HG02588 (cell line): Measurements from ENCODE around the gene MINDY4.

Experiments
- ATAC-seq: cut with Tn5 transposase; IDR thresholded peaks from one replicate; pipeline ENCODE4 v1.9.1; 2021; ENCODE audit warnings: mild to moderate bottlenecking, moderate library complexity; ENCODE audit not compliant: unreplicated experiment

MINDY4 gene

DNA sequence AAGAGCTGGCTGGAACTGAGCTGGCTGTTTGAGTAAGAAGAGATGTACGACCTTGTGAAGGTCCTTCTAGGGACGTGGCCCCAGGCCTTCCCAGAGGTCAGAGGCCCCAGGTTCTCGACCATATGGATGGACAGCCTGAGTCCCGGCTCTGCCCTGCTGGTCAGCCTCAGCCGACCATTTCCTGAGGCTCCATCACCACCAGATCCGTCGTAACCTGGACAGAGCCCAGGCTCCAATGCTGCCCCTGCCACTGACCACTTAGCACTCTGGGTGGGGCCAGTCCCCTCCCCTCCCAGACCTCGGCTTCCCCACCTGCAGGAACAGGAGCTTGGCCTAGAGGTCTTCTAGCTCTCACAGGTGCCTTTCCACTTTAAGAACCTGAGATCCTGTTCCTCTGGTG lies 29.9 kb upstream of the MINDY4 start:
- ATAC-seq = no peak

DNA sequence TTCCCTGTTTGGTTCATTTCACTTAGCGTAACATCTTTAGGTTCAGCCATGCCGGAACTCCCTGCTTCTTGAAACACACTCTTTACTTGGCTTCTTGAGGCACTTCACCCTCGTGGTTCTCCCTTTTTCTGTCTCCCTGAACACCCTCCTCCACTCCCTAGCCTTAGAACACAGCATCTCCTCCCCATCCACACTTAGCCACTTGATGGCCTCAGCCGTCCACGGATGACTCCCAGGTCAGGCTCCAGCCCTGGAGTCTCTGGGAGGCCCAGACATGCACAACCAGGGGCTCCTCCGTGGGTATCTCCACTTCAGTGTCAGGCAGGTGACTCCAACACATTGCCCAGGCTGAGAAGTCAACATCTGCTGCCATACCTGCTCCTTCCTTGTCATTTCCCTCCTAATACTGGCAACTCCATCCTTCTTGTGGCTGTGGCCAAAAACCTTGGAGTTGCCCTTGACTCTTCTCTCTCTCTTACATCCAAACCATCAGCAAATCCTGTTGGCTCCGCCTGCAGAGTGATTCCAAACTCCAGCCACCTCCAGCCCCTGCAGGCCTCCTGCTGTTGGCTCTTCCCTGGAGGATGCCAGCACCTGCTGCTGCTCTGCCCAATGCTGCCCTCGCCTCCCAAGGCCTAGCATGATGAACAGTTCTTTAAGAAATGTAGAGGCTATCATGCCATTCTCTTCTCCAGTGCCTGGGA lies 27.7 kb upstream of the MINDY4 start:
- ATAC-seq = no peak

DNA sequence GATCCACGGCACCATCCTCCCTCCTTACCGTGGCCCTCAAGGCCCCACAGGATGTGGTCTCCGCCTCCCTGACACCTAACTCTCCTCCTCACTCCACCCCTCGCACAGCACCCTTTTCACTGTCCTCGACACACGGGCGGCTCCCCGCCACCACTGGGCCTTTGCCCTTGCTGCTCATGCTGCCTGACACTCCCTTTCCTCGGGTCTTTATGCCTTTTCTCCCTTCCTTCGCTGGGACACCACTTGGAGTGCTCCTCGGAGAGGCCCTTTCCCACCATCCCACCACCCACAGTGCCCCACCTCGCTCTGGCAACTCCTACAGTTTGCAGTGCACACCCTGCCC lies 27.2 kb upstream of the MINDY4 start:
- ATAC-seq = no peak

DNA sequence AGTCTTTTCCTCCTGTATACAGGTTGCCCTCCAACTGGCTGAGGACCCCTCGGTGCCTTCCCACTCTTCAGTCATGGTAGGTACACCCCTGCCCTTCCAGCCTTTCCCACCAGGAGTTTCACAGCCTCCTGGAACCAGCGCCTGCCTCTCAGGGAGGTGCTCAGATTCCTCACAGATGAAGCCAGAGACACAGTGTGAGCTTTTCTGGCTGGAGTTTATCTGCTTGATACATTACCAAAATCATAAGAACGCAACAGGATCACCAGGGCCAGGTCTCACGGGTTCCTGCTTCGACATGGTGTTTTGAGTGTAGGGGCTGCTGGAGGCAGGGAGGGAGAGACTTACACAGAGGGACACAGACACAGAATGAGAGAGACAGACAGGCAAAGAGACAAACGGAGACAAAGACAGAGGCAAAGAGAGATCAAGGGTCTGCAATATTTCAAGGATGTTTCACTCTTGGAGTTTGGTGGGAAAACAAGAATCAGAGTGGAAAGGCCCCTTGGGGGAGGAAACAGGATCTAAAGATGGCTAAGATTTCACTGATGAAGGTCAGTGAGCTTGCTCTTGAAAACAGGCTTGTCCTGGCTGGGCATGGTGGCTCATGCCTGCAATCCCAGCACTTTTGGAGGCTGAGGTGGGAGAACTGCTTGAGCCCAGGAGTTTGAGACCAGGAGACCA lies 25.8 kb upstream of the MINDY4 start:
- no peak for ATAC-seq

DNA sequence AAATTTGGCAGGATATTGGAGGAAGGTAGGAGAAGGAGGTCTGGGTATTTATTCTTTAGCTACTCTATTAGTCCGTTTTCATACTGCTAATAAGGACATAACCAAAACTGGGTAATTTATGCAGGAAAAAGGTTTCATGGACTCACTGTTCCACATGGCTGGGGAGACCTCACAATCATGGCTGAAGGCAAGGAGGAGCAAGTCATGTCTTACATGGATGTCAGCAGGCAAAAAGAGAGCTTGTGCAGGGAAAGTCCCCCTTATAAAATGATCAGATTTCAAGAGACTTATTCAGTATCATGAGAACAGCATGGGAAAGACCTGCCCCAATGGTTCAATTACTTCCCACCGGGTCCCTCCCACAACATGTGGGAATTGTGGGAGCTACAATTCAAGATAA lies 21.2 kb upstream of the MINDY4 start:
- ATAC-seq = no peak

DNA sequence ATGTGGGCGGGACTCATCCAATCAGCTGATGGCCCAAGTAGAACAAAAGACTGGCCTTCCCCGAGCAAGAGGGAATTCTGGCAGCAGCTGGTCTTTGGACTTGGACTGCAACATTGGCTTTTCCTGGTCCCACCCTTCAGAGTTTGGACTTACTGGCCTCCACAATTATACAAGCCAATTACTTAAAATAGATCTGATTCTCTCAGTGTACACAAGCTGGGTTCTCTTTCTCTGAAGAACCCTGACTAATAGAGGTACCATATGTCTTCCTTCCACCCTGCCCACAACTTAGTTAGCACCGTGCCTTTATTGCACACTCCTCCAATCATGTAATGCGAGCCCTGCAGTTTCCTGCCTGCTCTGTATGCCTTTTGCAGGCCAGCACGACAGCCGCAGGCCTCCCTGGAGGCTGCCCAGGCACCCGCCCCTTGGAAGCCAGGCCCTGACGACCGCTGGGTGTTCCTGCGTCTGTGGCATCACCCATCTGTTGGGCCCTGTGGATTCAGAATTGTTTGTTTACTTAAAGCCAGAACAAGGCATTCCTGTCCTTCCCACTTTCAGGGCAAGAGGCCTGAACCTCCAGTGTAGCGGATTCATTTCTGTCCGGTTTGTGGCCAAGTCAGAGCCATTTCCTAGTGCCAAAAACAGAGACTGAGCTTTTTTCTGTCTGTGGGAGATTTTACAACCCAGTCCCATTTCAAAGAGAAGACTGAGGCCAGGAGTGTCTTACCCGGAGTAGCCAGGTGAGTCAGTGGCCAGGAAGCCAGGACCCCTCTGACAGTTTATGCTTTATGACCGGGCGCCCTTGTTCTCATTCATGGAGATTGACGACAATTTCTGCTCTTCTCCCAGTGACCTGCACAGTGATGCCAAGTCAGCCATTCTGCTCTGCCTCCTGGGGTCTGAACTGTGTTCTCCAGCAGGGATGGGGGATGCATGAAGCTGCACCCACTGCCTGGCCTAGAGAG lies 20.2 kb upstream of the MINDY4 start:
- ATAC-seq = no peak

DNA sequence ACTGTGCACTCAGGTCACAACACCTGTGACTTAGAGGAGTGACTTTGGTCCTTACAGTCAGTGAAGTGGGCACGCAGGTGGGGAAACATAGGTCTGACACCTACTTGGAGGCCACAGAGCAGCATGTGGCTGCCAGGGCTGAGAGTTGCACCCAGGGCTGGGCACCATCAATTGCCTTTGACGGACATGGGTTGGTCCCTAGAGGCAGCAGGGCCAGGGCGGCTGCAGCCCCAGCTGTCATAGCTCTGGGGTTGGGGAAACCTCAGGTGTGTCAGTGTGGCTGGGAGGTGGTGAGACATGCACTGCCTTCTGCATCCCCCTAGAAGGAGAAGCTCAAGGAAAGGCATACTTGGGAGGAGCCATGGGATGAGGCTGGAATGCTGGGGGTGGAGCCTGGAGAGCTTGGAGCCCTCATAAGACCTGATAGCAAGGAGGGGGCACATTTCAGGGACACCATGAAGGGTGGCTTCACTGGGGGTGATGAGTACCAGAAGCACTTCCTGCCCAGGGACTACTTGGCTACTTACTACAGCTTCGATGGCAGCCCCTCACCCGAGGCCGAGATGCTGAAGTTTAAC lies 19.4 kb upstream of the MINDY4 start, which contains the start of gene INMT:
INMT (plus strand) TSS at position 440 of the 578 bp plus-strand sequence; CDS start at position 456, 16 bp downstream.
- ATAC-seq = no peak

DNA sequence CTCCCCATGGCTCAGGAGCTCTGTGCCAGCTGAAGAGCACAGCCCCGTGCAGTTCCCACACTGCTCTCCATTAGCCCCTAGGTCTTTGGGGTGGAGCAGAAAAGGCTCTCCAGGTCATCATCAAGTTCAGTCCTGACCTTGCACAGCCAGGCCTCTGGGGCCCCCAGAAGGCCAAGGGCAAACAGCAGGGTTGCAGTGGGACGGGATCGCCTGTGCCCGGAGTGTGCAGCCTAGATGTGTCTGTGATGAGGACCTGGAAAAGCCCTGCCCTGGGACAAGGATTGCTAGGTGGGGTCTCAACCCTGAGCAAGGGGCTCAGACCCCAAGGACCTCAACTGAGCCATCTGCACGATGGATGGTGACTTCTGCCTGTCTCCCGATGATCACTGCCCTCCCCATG lies 18.7 kb upstream of the MINDY4 start:
- ATAC-seq = no peak

DNA sequence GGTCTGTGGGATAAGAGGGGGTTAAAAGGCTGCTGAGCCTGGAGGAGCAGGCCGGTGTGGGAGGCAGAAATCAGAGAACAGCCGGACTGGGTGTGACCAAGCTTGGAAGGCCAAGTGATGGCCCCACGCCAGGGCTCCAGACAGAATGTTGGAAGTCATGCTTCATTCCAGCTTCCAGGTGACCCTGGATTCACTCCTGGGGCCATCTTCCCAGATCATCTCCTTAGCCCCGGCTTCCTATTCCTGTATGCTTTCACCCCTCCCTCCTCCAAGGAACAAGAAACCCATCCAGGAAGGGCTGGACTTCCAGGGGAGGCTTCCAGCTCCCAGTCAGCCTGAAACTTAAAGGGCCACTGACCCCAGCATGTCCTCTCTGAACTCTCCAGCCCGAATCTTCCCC lies 18.2 kb upstream of the MINDY4 start:
- ATAC-seq = no peak

DNA sequence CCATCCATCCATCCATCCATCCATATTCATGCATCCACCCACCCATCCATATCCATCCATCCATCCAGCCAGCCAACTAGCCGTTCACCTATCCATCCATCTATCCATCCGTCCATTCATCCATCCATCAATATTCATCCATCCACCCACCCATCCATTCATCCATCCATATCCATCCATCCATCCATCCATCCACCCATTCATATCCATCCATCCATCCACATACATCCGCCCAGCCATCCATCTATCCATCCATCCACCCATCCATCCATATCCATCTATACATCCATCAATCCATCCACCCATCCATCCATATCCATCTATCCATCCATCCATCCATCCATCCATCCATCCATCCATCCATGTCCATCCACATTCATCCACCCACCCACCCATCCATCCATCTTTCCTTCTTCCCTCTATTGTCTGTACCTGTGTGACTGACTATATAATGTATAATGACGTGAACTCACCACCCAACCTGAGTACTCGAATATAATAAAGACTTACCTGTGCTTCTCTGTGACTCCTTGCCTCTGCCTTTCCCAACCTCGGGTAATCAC lies 16.8 kb upstream of the MINDY4 start:
- ATAC-seq = no peak

DNA sequence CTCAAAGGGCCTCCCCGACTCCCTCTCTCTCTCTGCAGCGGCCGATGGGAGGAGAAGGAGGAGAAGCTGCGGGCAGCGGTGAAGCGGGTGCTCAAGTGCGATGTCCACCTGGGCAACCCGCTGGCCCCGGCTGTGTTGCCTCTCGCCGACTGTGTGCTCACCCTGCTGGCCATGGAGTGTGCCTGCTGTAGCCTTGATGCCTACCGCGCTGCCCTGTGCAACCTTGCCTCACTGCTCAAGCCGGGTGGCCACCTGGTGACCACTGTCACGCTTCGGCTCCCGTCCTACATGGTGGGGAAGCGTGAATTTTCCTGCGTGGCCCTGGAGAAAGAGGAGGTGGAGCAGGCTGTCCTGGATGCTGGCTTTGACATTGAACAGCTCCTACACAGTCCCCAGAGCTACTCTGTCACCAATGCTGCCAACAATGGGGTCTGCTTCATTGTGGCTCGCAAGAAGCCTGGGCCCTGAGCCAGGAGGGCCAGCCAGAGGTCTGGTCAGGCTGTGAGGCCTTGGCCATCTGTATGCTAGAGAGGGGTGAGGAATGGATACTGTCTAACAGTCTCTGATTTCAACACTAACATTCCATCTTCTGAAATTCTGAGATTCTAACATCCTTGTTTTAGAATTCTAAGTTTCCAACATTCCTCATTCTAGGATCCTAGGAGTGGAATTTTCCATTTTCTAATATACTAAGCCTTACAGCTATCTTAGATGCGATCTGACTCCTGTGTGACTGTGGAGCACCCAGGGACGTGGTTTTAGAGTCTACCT lies 15.6 kb upstream of the MINDY4 start:
- ATAC-seq = no peak

DNA sequence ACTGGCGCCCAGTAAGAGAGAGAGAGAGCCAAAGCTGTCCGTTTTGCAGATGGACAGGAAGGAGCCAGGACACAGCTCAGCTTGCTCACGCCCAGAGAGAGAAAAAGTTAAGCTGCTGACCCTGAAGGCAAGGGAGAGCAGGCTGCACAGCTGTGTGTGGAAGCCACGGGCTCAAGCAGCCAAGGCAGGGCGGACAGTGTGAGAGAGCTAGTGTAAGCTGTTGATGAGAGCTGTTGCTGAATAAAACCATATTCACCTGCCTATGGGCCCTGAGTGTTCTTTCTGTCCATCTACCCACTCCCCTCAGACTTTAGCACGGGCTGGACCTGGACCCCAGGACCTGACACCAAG lies 13.9 kb upstream of the MINDY4 start:
- ATAC-seq = no peak

DNA sequence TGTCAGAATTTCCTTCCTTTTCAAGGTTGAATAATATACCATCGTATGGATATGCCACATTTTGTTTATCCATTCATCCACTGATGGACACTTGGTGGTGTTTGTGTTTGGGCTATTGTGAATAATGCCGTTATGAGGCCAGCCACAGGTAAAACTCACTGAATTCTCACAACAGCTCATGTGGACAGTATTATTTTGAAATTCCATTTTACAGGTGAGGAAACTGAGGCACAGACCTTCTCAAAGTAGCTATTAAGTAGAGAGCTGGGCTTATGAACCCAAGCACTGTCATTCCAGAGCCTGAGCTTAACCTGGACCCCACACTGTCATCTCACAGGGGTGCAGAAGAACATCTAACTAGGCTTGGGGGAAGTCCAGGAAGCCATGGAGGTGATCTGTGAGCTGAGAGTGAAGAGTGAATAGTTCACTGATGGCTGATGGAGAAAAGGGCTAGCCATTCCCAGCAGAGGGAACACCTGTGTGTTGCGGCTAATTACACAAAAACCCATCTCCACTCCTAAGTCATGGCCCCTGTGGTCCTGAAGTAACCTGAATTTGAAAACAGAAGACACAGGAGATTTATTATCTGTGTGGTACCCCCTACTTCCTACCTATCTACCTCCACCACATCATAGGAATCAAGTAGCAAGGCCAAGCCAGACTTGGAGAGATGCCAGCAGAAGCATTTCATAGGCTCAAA lies 10.6 kb upstream of the MINDY4 start:
- no peak for ATAC-seq

DNA sequence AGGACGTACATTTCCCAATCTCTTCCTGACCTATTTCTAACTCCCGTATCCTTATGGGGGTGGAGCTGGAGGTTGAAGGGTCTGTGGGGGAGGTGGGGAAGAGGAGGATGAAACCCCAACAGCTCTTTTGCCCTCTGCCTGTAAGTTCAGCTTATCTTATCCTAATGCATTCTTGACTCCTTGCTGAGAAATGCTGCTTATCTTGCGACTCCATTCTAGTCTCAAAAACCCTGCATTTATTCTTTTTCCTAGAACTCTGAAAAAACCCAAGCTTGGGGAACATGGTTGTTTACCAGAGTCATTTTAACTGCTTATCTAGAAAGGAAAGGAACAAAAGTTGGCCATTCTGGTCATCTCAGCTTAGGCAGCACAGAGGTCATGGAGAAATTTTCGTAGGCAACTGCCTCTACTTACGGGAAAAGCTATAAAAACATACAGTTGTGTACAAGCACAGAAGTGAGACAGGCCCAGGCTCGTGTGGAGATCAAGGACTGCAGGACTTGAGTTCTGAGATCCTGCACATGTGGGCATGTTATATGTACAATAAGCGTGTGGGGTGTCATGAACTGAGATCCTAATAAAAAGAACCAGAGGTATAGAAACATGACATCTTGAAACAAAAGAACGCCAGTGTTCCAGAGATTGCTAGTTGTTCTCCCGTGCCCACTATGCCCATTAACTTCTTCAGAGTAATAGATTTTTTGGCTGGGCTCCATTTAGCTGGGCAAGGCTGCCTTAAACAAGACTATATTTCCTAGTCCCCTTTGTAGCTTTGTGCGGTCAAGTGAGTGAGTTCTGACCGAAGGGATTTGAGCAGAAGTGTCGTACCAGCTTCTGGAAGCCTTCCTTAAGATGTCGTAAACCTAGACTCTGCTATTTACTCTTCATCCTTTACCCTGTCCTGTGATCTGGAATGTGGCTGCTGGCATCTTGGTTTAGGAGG lies 9.7 kb upstream of the MINDY4 start:
- no peak for ATAC-seq

DNA sequence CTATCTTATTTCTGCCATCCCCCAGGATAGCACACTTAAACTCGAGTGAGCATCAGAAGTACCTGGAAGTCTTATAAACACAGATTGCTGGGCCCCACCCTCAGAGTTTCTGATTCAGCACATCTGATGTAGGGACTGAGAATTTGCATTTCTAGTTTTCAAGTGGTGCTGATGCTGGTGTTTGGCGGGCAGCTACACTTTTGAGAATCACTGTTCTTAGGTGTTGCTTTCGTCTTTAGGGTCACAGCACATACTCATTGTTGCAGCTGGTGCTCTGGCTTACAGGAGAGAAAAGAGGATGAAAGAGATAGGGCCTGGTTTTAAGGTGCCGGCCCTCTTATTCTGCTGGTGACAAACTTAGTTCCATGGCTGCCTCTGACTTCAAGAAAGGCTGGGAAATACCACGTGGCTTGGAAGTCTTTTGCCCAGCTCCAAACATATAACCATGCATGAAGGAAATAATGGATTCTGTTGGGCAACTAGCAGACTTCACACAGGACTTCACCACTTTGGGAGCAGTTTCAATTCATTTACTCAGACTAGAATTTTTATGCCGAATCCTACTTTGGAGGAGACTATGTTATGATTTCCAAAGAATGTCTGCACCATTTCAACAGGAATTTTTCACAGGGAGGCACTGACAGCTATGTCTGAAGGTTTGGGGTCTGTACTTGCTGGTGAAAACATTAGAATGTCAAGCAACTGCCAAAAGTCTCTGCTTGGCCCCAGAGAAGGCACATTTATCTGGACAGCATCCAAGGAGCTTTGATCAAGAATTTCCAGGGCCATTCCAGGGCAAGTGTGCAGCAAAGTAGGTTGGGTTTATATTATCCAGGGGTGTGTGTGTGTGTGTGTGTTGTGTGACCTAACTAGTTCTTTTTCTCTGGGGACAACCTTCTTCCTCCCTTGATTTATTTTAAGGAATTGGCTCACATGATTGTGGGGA lies 6.9 kb upstream of the MINDY4 start:
- peak; percentile 94 for ATAC-seq

DNA sequence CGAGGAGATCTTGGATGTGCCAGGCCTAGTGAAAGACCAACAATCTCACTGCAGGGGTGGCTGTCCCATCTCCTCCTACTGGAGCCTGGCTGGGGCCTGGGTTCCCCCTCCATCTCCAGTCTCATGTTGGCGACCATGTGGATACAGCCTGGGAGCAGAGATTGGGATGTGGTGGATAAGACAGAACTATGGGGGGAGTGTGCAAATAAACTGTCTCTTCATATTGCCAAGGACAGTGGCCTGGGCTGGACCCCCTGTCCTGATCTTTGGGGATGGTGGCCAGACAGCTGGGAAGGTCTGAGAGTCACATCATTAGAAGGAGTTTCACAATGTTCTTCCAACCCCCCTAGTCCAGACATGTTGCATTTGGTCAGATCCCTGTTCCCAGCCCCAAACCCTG lies 5.8 kb upstream of the MINDY4 start:
- ATAC-seq = no peak

DNA sequence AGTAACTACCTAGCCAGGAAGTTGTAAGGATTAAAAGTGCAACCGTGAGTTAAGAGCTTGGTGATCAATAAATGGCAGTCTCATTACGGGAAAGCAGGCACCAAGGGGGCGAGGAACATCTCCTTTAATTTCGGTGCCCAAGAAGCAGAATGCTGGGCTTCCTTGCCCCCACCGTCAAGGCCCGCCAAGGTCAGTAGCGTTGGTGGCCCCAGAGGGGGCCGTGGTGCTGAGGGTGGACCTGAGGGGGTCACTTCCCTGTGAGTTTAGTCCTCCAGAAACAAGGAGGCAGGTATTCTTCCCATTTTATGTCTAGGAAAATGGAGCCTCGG lies 408 bp upstream of the MINDY4 start:
- no peak for ATAC-seq
